Tibial nerve (tissue), 4 donors: ENCODE data around the gene SPOPL. TPM values are rescaled to one million over a fixed set of nuclear protein-coding genes. Genes with fewer than 3 reads are reported as not detected.
"Not testable (repeated sequence)": the region's sequence is repeated elsewhere in the genome, so short reads cannot be mapped to it uniquely, and the experiment has no call there.

ENCODE experiments used
- DNase-seq, 2 donors: peaks; one replicate each; pipeline ENCODE4 v3.0.0-alpha.2; 2019; ENCODE audit warnings: low spot score in 2 of 2
- H3K27ac ChIP-seq, 4 donors: fragments of 200-600 bp; sonication (generic) in 3 of 4; one replicate each; pipeline ENCODE4 v1.5.1; 2017 to 2019; ENCODE audit warnings: mild to moderate bottlenecking in 1 of 4
- H3K27me3 ChIP-seq, 2 donors: fragments of 200-600 bp; sonication (generic) in 1 of 2; one replicate each; pipeline versions ENCODE4 v1.5.1 to v1.6.0; 2017 to 2019
- H3K36me3 ChIP-seq, 3 donors: fragments of 200-600 bp; sonication (generic); one replicate each; pipeline ENCODE4 v1.5.1; 2018 to 2019
- H3K4me1 ChIP-seq, 4 donors: fragments of 200-600 bp; sonication (generic) in 3 of 4; one replicate each; pipeline ENCODE4 v1.5.1; 2017 to 2019
- H3K4me3 ChIP-seq, 4 donors: fragments of 200-600 bp; sonication (generic) in 3 of 4; one replicate each; pipeline ENCODE4 v1.5.1; 2017 to 2019; ENCODE audit warnings: mild to moderate bottlenecking in 1 of 4, moderate library complexity in 1 of 4
- H3K9me3 ChIP-seq, 4 donors: fragments of 200-600 bp; sonication (generic) in 3 of 4; one replicate each; pipeline ENCODE4 v1.5.1; 2017 to 2019
- CTCF ChIP-seq, 5 experiments: fragments of 200-600 bp in 3 of 5; fragments of 450-650 bp in 2 of 5; sonication (generic) in 3 of 5; IDR thresholded peaks; one replicate each; pipeline ENCODE4 v1.5.1; 2016 to 2019; ENCODE audit warnings: antibody characterized with exemption in 5 of 5, mild to moderate bottlenecking in 3 of 5, moderate library complexity in 2 of 5
- EP300 ChIP-seq, 2 donors: sonication (generic); formaldehyde crosslinking; IDR thresholded peaks; one replicate each; pipeline ENCODE4 v1.6.1; 2017; ENCODE audit warnings: antibody characterized with exemption in 2 of 2, mild to moderate bottlenecking in 1 of 2
- POLR2A ChIP-seq, 2 donors: fragments of 450-650 bp; IDR thresholded peaks; one replicate each; pipeline ENCODE4 v1.6.1; 2017; ENCODE audit warnings: antibody characterized with exemption in 2 of 2, mild to moderate bottlenecking in 2 of 2, moderate library complexity in 2 of 2
- WGBS, 2 donors: methylation state at CpG; one replicate each; pipeline ENCODE4 v1.1.5; 2018; 5-methylcytosine and 5-hydroxymethylcytosine counted together
- total RNA-seq, 4 donors: library from RNA; depleted of rRNA; stranded (reverse); fragments of >200 nt; gene quantifications; one replicate each; pipeline ENCODE4 v1.1.0, GENCODE V29; 2016

Gene SPOPL
- total RNA-seq, 4 donors from 2014 or later: 15.9 to 22.7 (median 16.6) TPM

DNA sequence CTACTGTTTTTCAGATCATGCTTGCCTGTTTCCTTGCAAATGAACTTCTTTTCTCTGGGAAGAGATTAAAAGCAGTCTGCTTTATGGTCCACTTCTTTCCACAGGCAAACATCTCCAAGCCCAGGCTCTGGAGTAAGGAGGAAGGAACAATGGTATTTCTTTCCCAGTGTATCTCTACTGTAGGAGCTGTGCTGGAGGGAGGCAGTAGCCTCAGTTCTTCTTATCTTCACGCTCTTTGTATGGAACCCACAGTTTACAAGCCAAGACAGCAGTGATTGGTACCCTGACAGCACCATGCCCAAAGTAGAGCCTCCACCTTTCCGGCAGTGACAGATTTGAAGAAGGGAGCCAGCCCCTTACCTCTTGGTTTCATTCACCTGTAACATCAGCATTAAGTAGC, 35.2 kb downstream of the SPOPL start:
- Histone ChIP-seq H3K27me3 (no peaks in the 10 kb centered on the region), H3K4me1 (no peaks in the 10 kb centered on the region), H3K36me3 (peaks cover 0 to 27% (median 0%) of the 10 kb centered on the region in 3 donors), H3K27ac (no peak overlapping the region), H3K4me3 (no peak overlapping the region), H3K9me3 (peaks cover 0 to 7% (median 2%) of the 10 kb centered on the region in 4 donors)
- DNase-seq: no peak
- WGBS, 2 donors: 94 to 100% methylated on average over 2 of the region's 2 CpGs
- TF ChIP-seq CTCF (IDR thresholded peaks at IDR 0.05): no peak
- TF ChIP-seq EP300 (IDR thresholded peaks at IDR 0.05): no peak
- no peak for TF ChIP-seq POLR2A (IDR thresholded peaks at IDR 0.05)

GRCh38 chr2:138537170-138537915, 35.8 kb downstream of the SPOPL start:
- Histone ChIP-seq H3K36me3 (peaks cover 0 to 27% (median 0%) of the 10 kb centered on the region in 3 donors), H3K9me3 (peaks cover 0 to 7% (median 2%) of the 10 kb centered on the region in 4 donors), H3K4me3 (no peak overlapping the region), H3K27ac (no peak overlapping the region), H3K27me3 (no peaks in the 10 kb centered on the region), H3K4me1 (no peaks in the 10 kb centered on the region)
- 87 to 90% methylated on average over 12 of the region's 12 CpGs for WGBS, 2 donors
- DNase-seq: no peak
- TF ChIP-seq POLR2A (IDR thresholded peaks at IDR 0.05): no peak
- TF ChIP-seq EP300 (IDR thresholded peaks at IDR 0.05): no peak
- TF ChIP-seq CTCF (IDR thresholded peaks at IDR 0.05): no peak

- not testable (repeated sequence) for H3K9me3 ChIP-seq, DNase-seq, H3K27me3 ChIP-seq, H3K4me1 ChIP-seq, H3K27ac ChIP-seq, H3K4me3 ChIP-seq
- 91 to 98% methylated on average over 12 of the region's 12 CpGs for WGBS, 2 donors
- peaks cover 0 to 15% (median 0%) of the 10 kb centered on the region in 3 donors for H3K36me3 ChIP-seq
Observed at GRCh38 chr2:138544206-138544605, 42.6 kb downstream of the SPOPL start.

GRCh38 chr2:138548796-138549195, 47.2 kb downstream of the SPOPL start:
- DNase-seq: no peak
- TF ChIP-seq CTCF (IDR thresholded peaks at IDR 0.05) (no peak), EP300 (IDR thresholded peaks at IDR 0.05) (no peak), POLR2A (IDR thresholded peaks at IDR 0.05) (no peak)

GRCh38 chr2:138550172-138550571, 48.6 kb downstream of the SPOPL start:
- peaks cover 0 to 10% (median 3%) of the 10 kb centered on the region in 4 donors for H3K4me1 ChIP-seq
- peaks cover 0 to 27% (median 0%) of the 10 kb centered on the region in 3 donors for H3K36me3 ChIP-seq
- no peak for TF ChIP-seq POLR2A (IDR thresholded peaks at IDR 0.05)
- TF ChIP-seq CTCF (IDR thresholded peaks at IDR 0.05): no peak
- no peak for TF ChIP-seq EP300 (IDR thresholded peaks at IDR 0.05)
- no peaks in the 10 kb centered on the region for H3K27me3 ChIP-seq
- H3K4me3 ChIP-seq: no peak overlapping the region
- WGBS, 2 donors: 95 to 97% methylated on average over 4 of the region's 4 CpGs
- H3K9me3 ChIP-seq: no peaks in the 10 kb centered on the region
- DNase-seq: no peak
- H3K27ac ChIP-seq: no peak overlapping the region

More at GRCh38 chr2:138548796-138549195, 47.2 kb downstream of the SPOPL start:
- Histone ChIP-seq H3K9me3 (no peaks in the 10 kb centered on the region), H3K36me3 (peaks cover 0 to 27% (median 0%) of the 10 kb centered on the region in 3 donors), H3K27me3 (no peaks in the 10 kb centered on the region), H3K27ac (no peak overlapping the region), H3K4me3 (no peak overlapping the region), H3K4me1 (peaks cover 0 to 10% (median 3%) of the 10 kb centered on the region in 4 donors)
